ENCODE data around the gene CFAP92. TPM values are rescaled to one million over a fixed set of nuclear protein-coding genes. Genes with fewer than 3 reads are reported as not detected.

CFAP92 gene
- total RNA-seq, 1 experiment from 2014 or later, result 0.92 TPM

- Histone ChIP-seq H4K5ac (ENCODE audit: insufficient read length, low read depth, low read length) (no peak overlapping the region), H3K79me2 (ENCODE audit: insufficient read depth, low read length) (no peaks in the 10 kb centered on the region), H3K23ac (ENCODE audit: insufficient read length, low read depth, low read length) (no peak overlapping the region), H2BK12ac (ENCODE audit: insufficient read length, low read depth, low read length) (no peak overlapping the region), H3K23me2 (ENCODE audit: insufficient read length, low read depth, low read length, poor library complexity, severe bottlenecking) (no peaks in the 10 kb centered on the region), H3K4me1 (ENCODE audit: insufficient read depth, low read length) (no peaks in the 10 kb centered on the region), H3K27me3 (ENCODE audit: insufficient read depth, low read length) (peaks cover 3% of the 10 kb centered on the region; the same call in 1 of the 2 replicates), H2AFZ (ENCODE audit: low read length) (no peak overlapping the region), H3K79me1 (ENCODE audit: insufficient read depth, low read depth, low read length, poor library complexity, severe bottlenecking) (no peaks in the 10 kb centered on the region), H4K91ac (ENCODE audit: insufficient read length, low read depth, low read length) (no peak overlapping the region), H3K56ac (ENCODE audit: insufficient read length, low read depth, low read length) (no peak overlapping the region), H3K9me3 (ENCODE audit: control insufficient read depth, low read depth, low read length) (no peaks in the 10 kb centered on the region), H4K20me1 (ENCODE audit: control insufficient read depth, insufficient read depth, insufficient read length) (no peaks in the 10 kb centered on the region), H2BK5ac (ENCODE audit: insufficient read length, low read length) (no peak overlapping the region), H2BK15ac (ENCODE audit: low read depth, low read length) (no peak overlapping the region), H4K8ac (replicated peaks; ENCODE audit: insufficient read length, low read depth, low read length) (no peak overlapping the region), H3K18ac (ENCODE audit: insufficient read length, low read depth, low read length) (no peak overlapping the region), H2AK5ac (ENCODE audit: insufficient read length, low read length) (no peak overlapping the region), H3T11ph (ENCODE audit: low read length) (no peak overlapping the region), H3K4me2 (ENCODE audit: insufficient read depth, insufficient read length, low read length) (no peak overlapping the region), H3K27ac (ENCODE audit: insufficient read length, low read depth, low read length) (no peak overlapping the region), H3K9ac (ENCODE audit: extremely low read depth, insufficient read length, low read length) (no peak overlapping the region), H3K4ac (ENCODE audit: low read depth, low read length) (no peak overlapping the region), H3K14ac (ENCODE audit: insufficient read depth, low read length) (no peak overlapping the region), H2BK120ac (ENCODE audit: low read depth, low read length, poor library complexity, severe bottlenecking) (no peak overlapping the region), H2BK20ac (ENCODE audit: low read depth, low read length, poor library complexity, severe bottlenecking) (no peak overlapping the region)
- peaks cover 0 to 3% of the 10 kb centered on the region in 2 experiments; a peak in 2 of 5 replicates for H3K9me3 Mint-ChIP-seq
- no peak for TF ChIP-seq CTCF (conservative IDR thresholded peaks at IDR 0.05)
- H3K4me3 Mint-ChIP-seq, result no peak overlapping the region
- H3K27ac Mint-ChIP-seq, result no peak overlapping the region; a peak in 1 of 7 replicates
- peaks cover 2 to 5% of the 10 kb centered on the region in 2 experiments; a peak in 3 of 4 replicates for H3K4me1 Mint-ChIP-seq
- H3K27me3 Mint-ChIP-seq (ENCODE audit: low read depth), result peaks cover 63% of the 10 kb centered on the region
- peaks cover 0 to 3% (median 0%) of the 10 kb centered on the region in 3 experiments; a peak in 1 of 7 replicates for H3K36me3 Mint-ChIP-seq (ENCODE audit: insufficient read depth in 1 of 3, low read depth in 3 of 3)
- no peak for DNase-seq
- no CpG with 5 or more reads among the region's 13 CpGs for WGBS (ENCODE audit: extremely low coverage, insufficient read length, low lambda C conversion rate)
These were observed 35.0 kb upstream of the CFAP92 start for GRCh38 chr3:129028866-129029265.
